ENCODE data around the gene SORCS1. TPM values are rescaled to one million over a fixed set of nuclear protein-coding genes. Genes with fewer than 3 reads are reported as not detected.

The SORCS1 gene
- 10 to 100 TPM; 34.3 to 85.0 (median 49.3) TPM for total RNA-seq

DNA sequence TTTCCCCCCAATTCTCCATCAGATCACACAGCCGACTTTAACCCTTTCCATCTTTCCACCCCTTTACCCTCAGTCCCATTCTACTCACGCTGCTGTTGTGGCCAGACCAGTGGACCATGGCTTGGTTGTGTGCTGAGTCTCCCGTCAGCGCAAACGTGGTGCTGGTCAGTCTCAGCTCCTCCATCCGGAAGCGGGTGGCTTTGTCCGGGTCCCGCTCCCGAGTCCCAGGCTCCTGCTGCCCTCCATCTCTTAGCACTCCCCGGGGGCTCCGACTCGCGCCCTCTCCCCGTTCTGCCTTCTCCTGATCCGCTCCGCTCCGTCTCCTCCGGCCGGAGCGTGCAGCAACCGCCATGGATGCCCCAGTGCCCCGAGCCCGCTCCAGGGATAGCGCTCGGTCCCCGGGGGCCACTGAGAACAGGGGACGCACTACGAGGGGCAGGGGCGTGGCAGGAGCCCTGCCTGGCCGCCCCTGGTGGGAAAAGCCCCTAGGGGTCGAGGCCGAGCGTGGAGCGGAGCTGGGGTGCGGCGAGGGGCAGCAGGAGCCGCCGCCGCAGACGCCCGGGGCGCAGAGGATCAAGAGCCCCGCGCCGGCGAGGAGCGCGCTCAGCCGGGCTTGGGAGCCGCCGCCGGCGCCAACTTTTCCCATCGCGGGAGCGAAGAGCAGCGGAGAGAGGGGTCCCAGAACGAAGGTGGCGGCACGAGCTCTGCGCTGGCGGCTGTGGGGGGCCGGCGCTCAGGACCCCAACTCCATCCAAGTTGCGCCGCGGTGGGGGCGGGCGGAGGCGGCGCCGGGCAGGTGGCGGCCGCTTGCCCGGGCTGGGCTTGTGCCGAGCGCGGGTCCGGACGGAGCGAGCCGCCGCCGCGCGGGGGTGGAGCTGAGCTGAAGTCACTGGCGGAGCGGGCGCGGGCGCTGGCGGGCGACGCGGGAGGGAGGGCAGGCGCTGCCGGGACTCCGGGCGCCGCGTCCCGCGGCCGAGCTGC is at the start of gene SORCS1:
Gene SORCS1, minus strand, starts transcription at position 826 of the 981 bp plus-strand sequence.
- TF ChIP-seq POLR2A (IDR thresholded peaks at IDR 0.05) (peak; percentile 11 to 42), EP300 (IDR thresholded peaks at IDR 0.05) (no peak)
- Histone ChIP-seq H3K36me3 (no peaks in the 10 kb centered on the region), H3K27ac (peak within 1 kb of the TSS; percentile 80 to 94 (median 88)), H3K4me3 (peak within 1 kb of the TSS; percentile 39 to 73 (median 56)), H3K27me3 (peaks cover 0 to 17% of the 10 kb centered on the region in 2 donors), H3K9me3 (no peaks in the 10 kb centered on the region), H3K4me1 (peaks cover 0 to 11% (median 2%) of the 10 kb centered on the region in 4 donors)
- 1% methylated on average over 23 to 82 of the region's 105 CpGs for WGBS, 2 donors
- DNase-seq (ENCODE audit: low spot score in 2 of 2), result no peak

DNA sequence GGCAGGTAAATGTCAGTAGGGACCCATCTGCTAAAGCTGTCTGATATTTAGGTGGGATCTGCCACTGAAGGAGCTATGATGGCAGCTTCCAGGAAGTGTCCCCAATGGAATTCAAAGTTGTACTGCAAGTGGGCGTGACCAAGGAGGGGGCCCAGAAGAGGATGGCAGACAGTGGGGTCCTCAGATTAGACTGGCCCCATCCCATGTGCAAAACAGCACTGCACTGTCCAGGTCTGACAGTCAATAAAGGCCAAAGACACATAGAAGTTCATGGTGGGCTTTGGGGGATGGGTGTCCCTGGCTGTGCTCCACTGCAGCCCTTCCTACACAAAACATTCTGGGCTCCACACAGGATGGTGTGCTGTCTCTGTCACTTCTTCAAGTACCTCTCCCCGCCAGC is 49.8 kb upstream of the SORCS1 start:
- TF ChIP-seq POLR2A (IDR thresholded peaks at IDR 0.05) (no peak), EP300 (IDR thresholded peaks at IDR 0.05) (no peak)
- TF ChIP-seq, protein P1, sequence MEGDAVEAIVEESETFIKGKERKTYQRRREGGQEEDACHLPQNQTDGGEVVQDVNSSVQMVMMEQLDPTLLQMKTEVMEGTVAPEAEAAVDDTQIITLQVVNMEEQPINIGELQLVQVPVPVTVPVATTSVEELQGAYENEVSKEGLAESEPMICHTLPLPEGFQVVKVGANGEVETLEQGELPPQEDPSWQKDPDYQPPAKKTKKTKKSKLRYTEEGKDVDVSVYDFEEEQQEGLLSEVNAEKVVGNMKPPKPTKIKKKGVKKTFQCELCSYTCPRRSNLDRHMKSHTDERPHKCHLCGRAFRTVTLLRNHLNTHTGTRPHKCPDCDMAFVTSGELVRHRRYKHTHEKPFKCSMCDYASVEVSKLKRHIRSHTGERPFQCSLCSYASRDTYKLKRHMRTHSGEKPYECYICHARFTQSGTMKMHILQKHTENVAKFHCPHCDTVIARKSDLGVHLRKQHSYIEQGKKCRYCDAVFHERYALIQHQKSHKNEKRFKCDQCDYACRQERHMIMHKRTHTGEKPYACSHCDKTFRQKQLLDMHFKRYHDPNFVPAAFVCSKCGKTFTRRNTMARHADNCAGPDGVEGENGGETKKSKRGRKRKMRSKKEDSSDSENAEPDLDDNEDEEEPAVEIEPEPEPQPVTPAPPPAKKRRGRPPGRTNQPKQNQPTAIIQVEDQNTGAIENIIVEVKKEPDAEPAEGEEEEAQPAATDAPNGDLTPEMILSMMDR (IDR thresholded peaks at IDR 0.05), result no peak
- no peaks in the 10 kb centered on the region for H3K36me3 ChIP-seq
- peaks cover 0 to 3% (median 0%) of the 10 kb centered on the region in 4 donors for H3K9me3 ChIP-seq
- no peak for DNase-seq (ENCODE audit: low spot score in 2 of 2)
- no peaks in the 10 kb centered on the region for H3K27me3 ChIP-seq
- H3K4me1 ChIP-seq, result no peaks in the 10 kb centered on the region
- no peak overlapping the region for H3K4me3 ChIP-seq
- no peak overlapping the region for H3K27ac ChIP-seq
- WGBS, 2 donors, result 82 to 86% methylated on average over 2 of the region's 2 CpGs

DNA sequence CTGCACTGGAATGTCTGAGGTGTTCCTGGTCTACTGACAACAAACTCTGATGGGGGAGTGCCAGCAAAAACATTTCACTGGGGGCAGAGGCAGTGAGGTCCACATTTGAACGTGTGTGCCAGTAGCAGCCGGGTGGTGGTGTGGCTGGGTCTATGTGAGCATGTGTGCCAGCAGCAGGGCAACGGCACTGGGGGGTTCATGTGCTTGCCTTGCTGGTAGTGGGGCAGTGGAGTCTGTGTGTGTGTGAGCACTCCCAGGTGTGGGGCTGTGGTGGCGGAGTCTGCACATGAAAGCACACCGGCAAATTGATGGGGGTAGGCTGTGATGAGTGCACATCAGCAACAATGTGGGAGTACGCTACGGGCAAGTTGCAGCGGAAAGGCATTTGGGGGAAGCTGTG is 49.4 kb upstream of the SORCS1 start:
- H3K36me3 ChIP-seq, result no peaks in the 10 kb centered on the region
- H3K4me1 ChIP-seq, result no peaks in the 10 kb centered on the region
- H3K9me3 ChIP-seq, result peaks cover 0 to 3% (median 0%) of the 10 kb centered on the region in 4 donors
- H3K27ac ChIP-seq, result no peak overlapping the region
- DNase-seq (ENCODE audit: low spot score in 2 of 2), result no peak
- 96 to 97% methylated on average over 8 of the region's 8 CpGs for WGBS, 2 donors
- H3K4me3 ChIP-seq, result no peak overlapping the region
- TF ChIP-seq, protein P1 (IDR thresholded peaks at IDR 0.05), result no peak
- TF ChIP-seq EP300 (IDR thresholded peaks at IDR 0.05) (no peak), POLR2A (IDR thresholded peaks at IDR 0.05) (no peak)
- no peaks in the 10 kb centered on the region for H3K27me3 ChIP-seq

DNA sequence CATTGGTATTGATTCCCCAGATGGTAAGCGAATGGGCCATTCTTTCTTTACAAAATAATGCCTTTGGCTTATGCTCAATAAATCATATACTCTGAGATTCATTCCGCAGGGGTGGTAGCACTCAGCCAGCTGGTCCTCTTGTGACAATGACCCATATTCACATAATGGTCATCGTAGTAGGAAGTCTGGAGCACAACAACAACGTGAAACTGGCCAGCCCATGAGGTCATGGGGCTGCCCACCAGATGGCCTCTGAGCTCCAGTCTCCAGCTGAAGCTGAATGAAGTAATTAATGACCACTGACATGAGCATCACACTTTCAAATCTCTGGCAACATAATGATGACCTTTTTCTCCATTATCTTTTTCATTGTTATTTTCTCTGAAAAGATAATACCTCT is 42.3 kb upstream of the SORCS1 start:
- DNase-seq (ENCODE audit: low spot score in 2 of 2), result no peak
- H3K4me3 ChIP-seq, result no peak overlapping the region
- TF ChIP-seq EP300 (IDR thresholded peaks at IDR 0.05), result no peak
- TF ChIP-seq POLR2A (IDR thresholded peaks at IDR 0.05), result no peak
- TF ChIP-seq, protein P1 (IDR thresholded peaks at IDR 0.05), result no peak
- H3K27me3 ChIP-seq, result no peaks in the 10 kb centered on the region
- no peak overlapping the region for H3K27ac ChIP-seq
- H3K4me1 ChIP-seq, result no peaks in the 10 kb centered on the region
- no peaks in the 10 kb centered on the region for H3K36me3 ChIP-seq
- 25 to 38% methylated on average over 4 of the region's 4 CpGs for WGBS, 2 donors
- peaks cover 0 to 3% (median 0%) of the 10 kb centered on the region in 4 donors for H3K9me3 ChIP-seq

DNA sequence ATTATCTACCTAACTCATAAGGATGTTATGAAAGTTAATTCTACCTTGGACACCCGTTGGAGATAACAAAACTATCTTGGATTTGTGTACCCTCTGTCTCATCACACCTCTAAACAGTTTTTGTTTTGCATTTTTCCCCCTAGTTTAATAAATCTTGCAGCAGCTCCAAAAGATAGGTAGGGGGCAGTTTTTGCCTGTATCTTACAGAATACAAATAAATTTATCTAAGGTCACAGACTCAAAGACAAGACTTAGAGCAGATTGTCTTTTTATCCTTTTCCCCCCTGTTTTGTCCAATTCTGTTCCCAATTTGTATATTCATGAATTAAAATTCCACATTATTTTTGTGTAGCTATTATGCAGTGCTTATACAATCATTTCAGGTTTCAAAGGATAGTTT is 5.0 kb upstream of the SORCS1 start:
- 46 to 55% methylated on average over 1 of the region's 1 CpG for WGBS, 2 donors
- peaks cover 0 to 4% of the 10 kb centered on the region in 2 donors for H3K27me3 ChIP-seq

More for the DNA sequence above, 5.0 kb upstream of the SORCS1 start:
- TF ChIP-seq EP300 (IDR thresholded peaks at IDR 0.05) (no peak), POLR2A (IDR thresholded peaks at IDR 0.05) (no peak)
- TF ChIP-seq, protein P1 (IDR thresholded peaks at IDR 0.05), result peak in 1 of 5 experiments; percentile 13
- H3K9me3 ChIP-seq, result no peaks in the 10 kb centered on the region
- H3K36me3 ChIP-seq, result no peaks in the 10 kb centered on the region
- H3K27ac ChIP-seq, result no peak overlapping the region
- H3K4me1 ChIP-seq, result peaks cover 0 to 10% (median 2%) of the 10 kb centered on the region in 4 donors
- H3K4me3 ChIP-seq, result no peak overlapping the region
- DNase-seq (ENCODE audit: low spot score in 2 of 2), result no peak

All from tibial nerve (tissue), 4 donors.